Chondrocyte (in vitro differentiated cells): ENCODE results near the gene AP1G2. TPM values are rescaled to one million over a fixed set of nuclear protein-coding genes. Genes with fewer than 3 reads are reported as not detected.

Experiments used
- DNase-seq: peaks from one replicate; pipeline ENCODE4 v3.0.0; 2021; ENCODE audit warnings: mixed read lengths, low spot score
- H3K27ac Mint-ChIP-seq: one replicate; pipeline ENCODE4 v1.8.0; 2021; ENCODE audit warnings: mild to moderate bottlenecking, moderate library complexity, mixed read lengths; ENCODE audit not compliant: unreplicated experiment
- H3K27me3 Mint-ChIP-seq: 2 replicates; pipeline ENCODE4 v1.8.0; 2021; ENCODE audit warnings: low read depth, mixed read lengths
- H3K36me3 Mint-ChIP-seq: 2 replicates; pipeline ENCODE4 v1.8.0; 2021; ENCODE audit warnings: low read depth, mixed read lengths
- H3K4me1 Mint-ChIP-seq: 2 replicates; pipeline ENCODE4 v1.8.0; 2021; ENCODE audit warnings: low read depth, mild to moderate bottlenecking, mixed read lengths
- H3K4me3 Mint-ChIP-seq: one replicate; pipeline ENCODE4 v1.8.0; 2021; ENCODE audit warnings: mild to moderate bottlenecking, moderate library complexity, mixed read lengths; ENCODE audit not compliant: unreplicated experiment
- H3K9me3 Mint-ChIP-seq: 2 replicates; pipeline ENCODE4 v1.8.0; 2021; ENCODE audit warnings: low read depth, mixed read lengths
- CTCF ChIP-seq: fragments of 200-600 bp; sonication (generic); IDR thresholded peaks from 2 replicates; pipeline ENCODE4 v1.5.0; 2021; ENCODE audit warnings: antibody characterized with exemption, mild to moderate bottlenecking, moderate library complexity
- total RNA-seq: library from RNA; stranded (reverse); gene quantifications from 3 replicates; pipeline ENCODE4 v1.2.1, GENCODE V29; 2021

AP1G2 gene
- total RNA-seq, 1 donor from 2014 or later = 16.4 TPM

GRCh38 chr14:23550812-23551265 lies 16.8 kb downstream of the AP1G2 start:
- no peak overlapping the region for H3K4me3 Mint-ChIP-seq
- H3K9me3 Mint-ChIP-seq = no peaks in the 10 kb centered on the region
- peak overlapping the region; percentile 84 for H3K27ac Mint-ChIP-seq
- H3K4me1 Mint-ChIP-seq = peaks cover 11% of the 10 kb centered on the region
- no peak for TF ChIP-seq CTCF
- no peak for DNase-seq
- no peaks in the 10 kb centered on the region for H3K36me3 Mint-ChIP-seq
- no peaks in the 10 kb centered on the region for H3K27me3 Mint-ChIP-seq

- Mint-ChIP-seq H3K36me3 (no peaks in the 10 kb centered on the region), H3K4me1 (peaks cover 12% of the 10 kb centered on the region), H3K27me3 (no peaks in the 10 kb centered on the region), H3K4me3 (no peak overlapping the region), H3K27ac (no peak overlapping the region), H3K9me3 (no peaks in the 10 kb centered on the region)
- DNase-seq = no peak
- TF ChIP-seq CTCF = no peak
Observed at GRCh38 chr14:23550131-23550811, 17.3 kb downstream of the AP1G2 start.

GRCh38 chr14:23548351-23549318 lies 19.0 kb downstream of the AP1G2 start:
- H3K4me3 Mint-ChIP-seq = no peak overlapping the region
- H3K9me3 Mint-ChIP-seq = no peaks in the 10 kb centered on the region
- no peak for DNase-seq
- no peak for TF ChIP-seq CTCF
- H3K27me3 Mint-ChIP-seq = no peaks in the 10 kb centered on the region
- peaks cover 14% of the 10 kb centered on the region for H3K4me1 Mint-ChIP-seq
- no peaks in the 10 kb centered on the region for H3K36me3 Mint-ChIP-seq
- H3K27ac Mint-ChIP-seq = no peak overlapping the region

GRCh38 chr14:23547924-23548323 lies 19.7 kb downstream of the AP1G2 start:
- Mint-ChIP-seq H3K4me3 (no peak overlapping the region), H3K27me3 (no peaks in the 10 kb centered on the region), H3K27ac (no peak overlapping the region), H3K4me1 (peaks cover 14% of the 10 kb centered on the region), H3K36me3 (peaks cover 3% of the 10 kb centered on the region), H3K9me3 (no peaks in the 10 kb centered on the region)
- no peak for TF ChIP-seq CTCF
- DNase-seq = no peak

- Mint-ChIP-seq H3K4me1 (peaks cover 11% of the 10 kb centered on the region), H3K9me3 (no peaks in the 10 kb centered on the region), H3K36me3 (peaks cover 5% of the 10 kb centered on the region), H3K27ac (no peak overlapping the region), H3K27me3 (no peaks in the 10 kb centered on the region), H3K4me3 (no peak overlapping the region)
- DNase-seq = no peak
- TF ChIP-seq CTCF = no peak
Observed at GRCh38 chr14:23546450-23547035, 21.0 kb downstream of the AP1G2 start.
